ENCODE data around the gene IFI30.

DNA sequence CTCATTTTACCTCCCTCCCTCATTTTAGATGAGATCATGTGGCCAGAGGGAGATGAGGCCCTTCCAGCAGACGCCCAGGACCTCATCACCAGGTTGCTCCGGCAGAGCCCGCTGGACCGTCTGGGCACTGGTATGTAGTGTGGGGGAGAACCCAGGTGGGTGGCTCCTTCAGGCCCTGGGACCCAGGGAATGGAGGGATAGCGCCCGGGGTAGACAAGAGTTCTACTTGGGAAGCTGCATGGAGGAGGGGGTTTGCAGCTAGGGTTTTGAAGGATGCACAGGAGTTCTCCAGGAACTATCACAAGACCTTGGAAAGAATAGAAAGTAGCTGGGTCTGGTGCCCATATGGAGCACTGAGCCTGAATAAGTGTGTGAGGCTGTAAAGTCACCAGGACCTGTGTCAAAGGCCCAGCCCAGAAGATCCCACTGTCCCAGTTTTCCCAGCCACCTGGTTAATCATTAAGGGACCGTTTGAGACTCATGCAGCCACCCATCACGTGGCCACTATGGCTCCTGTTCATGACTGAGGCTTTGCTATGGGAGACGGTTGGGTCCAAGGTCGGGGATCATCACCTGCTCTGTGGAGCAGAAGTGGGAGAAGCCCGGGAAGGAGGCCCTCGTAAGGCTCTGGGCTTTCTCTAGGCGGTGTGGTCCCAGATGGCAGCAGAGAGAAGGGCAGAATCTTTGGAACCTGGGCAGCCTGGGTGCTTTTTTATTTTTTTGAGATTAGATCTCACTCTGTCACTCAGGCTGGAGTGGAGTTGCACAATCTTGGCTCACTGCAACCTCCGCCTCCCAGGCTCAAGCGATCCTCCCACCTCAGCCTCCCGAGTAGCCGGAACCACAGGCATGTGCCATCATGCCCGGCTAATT, 37.7 kb upstream of the IFI30 start:
- TF ChIP-seq, protein P1, sequence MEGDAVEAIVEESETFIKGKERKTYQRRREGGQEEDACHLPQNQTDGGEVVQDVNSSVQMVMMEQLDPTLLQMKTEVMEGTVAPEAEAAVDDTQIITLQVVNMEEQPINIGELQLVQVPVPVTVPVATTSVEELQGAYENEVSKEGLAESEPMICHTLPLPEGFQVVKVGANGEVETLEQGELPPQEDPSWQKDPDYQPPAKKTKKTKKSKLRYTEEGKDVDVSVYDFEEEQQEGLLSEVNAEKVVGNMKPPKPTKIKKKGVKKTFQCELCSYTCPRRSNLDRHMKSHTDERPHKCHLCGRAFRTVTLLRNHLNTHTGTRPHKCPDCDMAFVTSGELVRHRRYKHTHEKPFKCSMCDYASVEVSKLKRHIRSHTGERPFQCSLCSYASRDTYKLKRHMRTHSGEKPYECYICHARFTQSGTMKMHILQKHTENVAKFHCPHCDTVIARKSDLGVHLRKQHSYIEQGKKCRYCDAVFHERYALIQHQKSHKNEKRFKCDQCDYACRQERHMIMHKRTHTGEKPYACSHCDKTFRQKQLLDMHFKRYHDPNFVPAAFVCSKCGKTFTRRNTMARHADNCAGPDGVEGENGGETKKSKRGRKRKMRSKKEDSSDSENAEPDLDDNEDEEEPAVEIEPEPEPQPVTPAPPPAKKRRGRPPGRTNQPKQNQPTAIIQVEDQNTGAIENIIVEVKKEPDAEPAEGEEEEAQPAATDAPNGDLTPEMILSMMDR (IDR thresholded peaks at IDR 0.05; ENCODE audit: low read depth, low read length, poor library complexity, severe bottlenecking) = no peak
- no peak for TF ChIP-seq EZH2phosphoT487 (IDR thresholded peaks at IDR 0.05; ENCODE audit: borderline replicate concordance, low read length)
